DMS153 treated with DMSO at 0.1 percent for 48 hours (cell line): ENCODE measurements around the gene NTRK2.
"Not testable (repeated sequence)": the region's sequence is repeated elsewhere in the genome, so short reads cannot be mapped to it uniquely, and the experiment has no call there.

Experiments used
- DNase-seq: peaks from one replicate; lab custom pipeline; 2025; ENCODE audit not compliant: unreplicated experiment; lab: John Stamatoyannopoulos, UW

Gene NTRK2

GRCh38 chr9:84875193-84875592 is 205.7 kb downstream of the NTRK2 start:
- no peak for DNase-seq

GRCh38 chr9:84879631-84880030 is 210.1 kb downstream of the NTRK2 start:
- no peak for DNase-seq

DNA sequence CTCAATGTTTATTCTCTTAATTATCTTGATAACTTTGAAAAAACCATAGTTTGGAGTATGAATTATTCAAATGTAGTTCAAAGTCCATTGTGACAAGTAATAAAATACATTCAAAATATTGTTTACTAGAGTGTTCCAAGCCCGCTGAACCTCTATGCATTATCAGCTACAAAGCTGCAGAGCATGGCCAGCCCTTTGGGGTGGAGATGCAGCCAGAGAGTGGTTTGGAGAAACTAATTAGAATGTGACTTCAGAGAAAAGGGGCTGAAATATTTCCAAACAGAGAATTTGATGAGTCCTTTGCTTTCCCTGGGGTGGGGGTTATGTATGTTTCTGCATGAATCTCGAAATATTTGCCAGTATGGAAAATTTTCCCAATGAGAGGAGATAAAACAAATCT is 211.3 kb downstream of the NTRK2 start:
- no peak for DNase-seq

DNA sequence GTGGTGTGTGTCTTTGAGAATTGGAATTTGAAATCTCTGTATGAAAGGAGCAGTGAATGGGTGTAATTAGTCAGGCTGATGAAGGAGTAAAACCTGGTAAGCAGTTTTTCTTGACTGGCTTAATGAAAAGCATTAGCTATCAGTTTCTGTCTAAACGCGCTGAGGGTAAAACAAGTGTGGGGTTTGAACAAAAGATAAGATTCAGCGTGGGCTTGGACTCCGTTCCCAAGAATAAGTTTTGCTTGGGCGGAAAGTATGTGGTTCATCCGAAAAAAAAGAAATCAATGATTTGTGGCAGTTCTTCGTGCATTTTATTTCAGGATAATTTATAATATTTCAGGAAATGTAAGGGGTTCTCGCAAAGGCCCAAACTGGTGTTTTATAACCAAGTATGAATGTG is 217.3 kb downstream of the NTRK2 start:
- DNase-seq: no peak

DNA sequence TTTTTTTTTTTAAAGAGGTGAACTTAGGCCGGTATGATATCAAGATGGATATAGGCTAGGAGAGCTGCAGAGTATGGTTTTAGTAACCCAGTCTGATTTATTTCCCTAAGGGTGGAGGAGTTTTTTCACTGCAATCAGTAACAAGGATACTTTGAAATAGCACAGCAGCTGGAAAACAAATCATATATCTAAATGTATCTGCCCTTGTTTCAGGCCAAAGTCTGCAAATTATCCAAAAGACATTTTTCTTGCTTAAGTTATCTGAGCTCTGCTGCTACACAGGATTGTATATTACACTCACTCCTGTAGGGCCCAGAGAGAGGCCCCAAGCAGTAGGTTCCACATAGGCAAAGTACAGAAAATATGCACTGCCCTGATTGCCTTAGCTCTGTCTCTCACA is 222.4 kb downstream of the NTRK2 start:
- DNase-seq: no peak

GRCh38 chr9:84893419-84894128 is 224.0 kb downstream of the NTRK2 start:
- no peak for DNase-seq

DNA sequence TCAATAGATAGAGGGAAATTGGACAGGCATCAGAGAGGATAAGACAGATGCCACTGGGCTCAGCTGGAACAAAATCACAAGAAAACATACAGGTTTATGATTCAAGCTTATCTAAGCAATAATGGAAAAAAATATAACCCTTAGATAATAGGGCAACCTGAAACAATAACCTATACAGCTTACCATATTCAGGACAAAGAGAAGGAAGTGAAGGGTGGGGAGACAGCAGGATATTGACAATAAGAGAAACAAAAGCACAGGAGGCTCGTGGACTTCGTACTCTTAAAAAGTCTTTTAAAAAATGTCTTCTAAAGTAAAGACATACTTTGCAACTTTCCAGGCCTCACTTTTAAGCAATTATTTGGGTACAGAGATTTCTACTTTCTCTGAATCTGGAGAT is 225.3 kb downstream of the NTRK2 start:
- DNase-seq: peak; percentile 31

GRCh38 chr9:84897362-84898094 is 228.0 kb downstream of the NTRK2 start:
- no peak for DNase-seq

GRCh38 chr9:84898188-84898587 is 228.7 kb downstream of the NTRK2 start:
- no peak for DNase-seq

DNA sequence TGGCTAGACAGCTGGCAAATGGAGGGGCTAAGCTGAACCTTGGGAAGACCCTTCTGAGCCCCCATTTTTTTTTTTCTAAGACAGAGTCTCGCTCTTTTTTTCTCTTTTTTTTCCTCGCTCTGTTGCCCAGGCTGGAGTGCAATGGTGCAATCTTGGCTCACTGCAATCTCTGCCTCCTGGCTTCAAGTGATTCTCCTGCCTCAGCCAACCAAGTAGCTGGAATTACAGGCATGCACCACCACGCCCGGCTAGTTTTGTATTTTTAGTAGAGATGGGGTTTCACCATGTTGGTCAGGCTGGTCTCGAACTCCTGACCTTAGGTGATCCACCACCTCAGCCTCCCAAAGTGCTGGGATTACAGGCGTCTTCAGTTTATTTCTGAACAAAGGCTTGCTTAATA is 229.1 kb downstream of the NTRK2 start:
- DNase-seq: not testable (repeated sequence)

DNA sequence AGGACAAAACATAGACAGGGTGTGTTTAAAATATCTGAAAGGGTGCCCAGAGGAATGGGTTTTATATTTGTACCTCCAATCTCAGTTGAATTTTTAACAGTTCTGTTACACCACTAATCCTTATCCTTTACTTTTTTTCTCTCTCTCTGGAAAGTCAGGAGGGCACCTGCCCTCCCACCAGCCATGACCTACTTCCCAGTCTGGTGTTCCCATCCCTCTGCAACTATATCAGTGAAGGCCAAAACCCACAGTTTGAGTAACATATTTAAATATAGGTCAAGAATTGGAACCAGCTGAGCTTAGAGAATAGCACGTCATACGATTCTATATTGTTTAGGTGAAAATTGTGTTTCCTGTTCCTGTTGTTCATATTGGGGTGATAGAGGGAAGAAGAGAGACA is 229.8 kb downstream of the NTRK2 start:
- DNase-seq: no peak

GRCh38 chr9:84900421-84900820 is 230.9 kb downstream of the NTRK2 start:
- no peak for DNase-seq

DNA sequence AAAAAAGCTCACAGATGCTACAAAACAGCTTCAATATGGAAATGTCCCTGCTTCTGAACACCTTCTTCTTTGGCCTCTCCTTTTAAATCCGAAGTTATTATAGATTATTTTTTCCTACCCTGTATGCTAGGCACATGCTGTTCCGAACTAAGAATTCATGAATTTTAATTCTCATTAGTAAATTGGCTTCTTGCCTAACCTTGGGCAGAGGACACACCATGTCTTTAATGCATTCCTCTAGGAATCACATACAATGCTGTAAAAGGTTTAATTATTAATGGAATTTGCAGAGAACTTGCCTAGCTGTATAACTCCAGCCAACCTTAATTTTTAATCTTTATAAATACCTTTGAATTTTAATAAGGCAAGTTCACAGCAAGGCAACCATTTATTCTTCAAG is 234.4 kb downstream of the NTRK2 start:
- no peak for DNase-seq

GRCh38 chr9:84916769-84917168 is 247.2 kb downstream of the NTRK2 start:
- no peak for DNase-seq

DNA sequence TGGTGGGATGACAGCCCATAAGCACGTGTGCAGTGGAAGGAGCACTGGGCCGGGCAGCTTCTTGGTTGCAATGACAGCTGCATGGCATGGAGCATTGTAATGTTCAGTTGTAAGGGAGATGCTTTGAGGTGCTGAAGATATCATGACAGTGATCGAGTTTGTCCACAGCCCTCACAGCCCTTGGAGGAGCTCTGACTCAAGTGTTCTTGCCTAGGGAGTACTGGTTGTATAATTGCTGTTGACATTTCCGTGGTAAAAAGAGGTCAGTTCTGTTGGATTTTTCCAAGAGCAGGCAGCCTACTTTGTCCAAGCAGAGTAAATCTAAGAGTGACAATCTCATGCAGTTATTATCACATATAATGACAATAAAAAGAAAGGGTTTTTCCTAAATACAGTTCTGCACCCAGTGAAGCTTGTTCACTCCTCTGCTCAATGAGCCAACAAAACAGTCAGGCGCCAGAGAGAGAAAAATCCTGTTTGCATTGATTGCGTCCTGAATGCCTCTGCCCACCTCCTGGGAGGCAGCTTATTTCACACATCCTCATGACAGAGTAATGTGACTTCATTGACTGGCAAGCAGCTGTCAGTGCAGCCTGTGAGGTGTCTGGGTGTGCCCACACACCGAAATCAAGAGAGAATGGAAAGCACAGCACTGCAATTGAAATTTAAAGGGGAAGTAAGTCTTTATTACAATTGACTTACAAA is 248.0 kb downstream of the NTRK2 start:
- DNase-seq: peak; percentile 77

GRCh38 chr9:84919440-84919839 is 249.9 kb downstream of the NTRK2 start:
- DNase-seq: no peak

- no peak for DNase-seq
Measured at GRCh38 chr9:84921175-84921574, 251.6 kb downstream of the NTRK2 start.

GRCh38 chr9:84922051-84922450 is 252.5 kb downstream of the NTRK2 start:
- no peak for DNase-seq

DNA sequence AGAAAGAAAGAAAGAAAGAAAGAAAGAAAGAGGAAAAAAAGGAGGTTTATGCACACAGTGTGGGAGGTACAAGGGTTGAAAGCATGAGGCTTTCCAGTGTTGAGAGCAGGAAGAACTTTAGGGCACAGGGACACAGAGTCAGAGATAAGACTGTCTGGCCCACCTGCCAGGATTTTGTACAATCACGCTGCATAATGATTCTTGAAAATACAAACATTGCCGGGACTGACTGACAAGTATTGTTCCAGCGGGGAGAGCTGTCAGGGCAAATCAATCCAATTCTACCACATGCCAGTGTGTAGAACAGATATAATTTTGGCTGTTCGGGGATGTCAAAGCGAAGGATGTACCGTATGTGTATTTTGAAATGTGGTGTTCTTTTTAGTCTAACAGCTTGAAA is 254.7 kb downstream of the NTRK2 start:
- no peak for DNase-seq

GRCh38 chr9:84925225-84925872 is 255.8 kb downstream of the NTRK2 start:
- no peak for DNase-seq

DNA sequence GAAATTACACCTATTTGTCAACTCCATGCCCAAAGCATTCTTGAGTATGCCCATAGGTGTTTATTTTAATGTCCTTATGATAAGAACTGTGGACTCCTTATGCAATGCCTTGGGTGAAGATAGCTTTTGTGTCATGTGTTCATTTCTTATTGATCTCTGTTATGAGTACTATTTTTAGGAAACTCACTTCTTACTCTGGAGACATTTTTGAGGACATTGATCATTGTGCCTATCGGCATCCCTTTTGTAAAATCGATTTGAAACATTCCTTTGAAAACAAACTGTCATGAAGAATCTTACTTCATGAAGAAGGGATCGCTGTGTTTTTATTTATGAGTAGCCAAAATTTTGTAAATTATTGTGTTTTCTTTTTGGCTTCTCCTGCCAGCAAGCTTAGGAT is 257.3 kb downstream of the NTRK2 start:
- DNase-seq: no peak

DNA sequence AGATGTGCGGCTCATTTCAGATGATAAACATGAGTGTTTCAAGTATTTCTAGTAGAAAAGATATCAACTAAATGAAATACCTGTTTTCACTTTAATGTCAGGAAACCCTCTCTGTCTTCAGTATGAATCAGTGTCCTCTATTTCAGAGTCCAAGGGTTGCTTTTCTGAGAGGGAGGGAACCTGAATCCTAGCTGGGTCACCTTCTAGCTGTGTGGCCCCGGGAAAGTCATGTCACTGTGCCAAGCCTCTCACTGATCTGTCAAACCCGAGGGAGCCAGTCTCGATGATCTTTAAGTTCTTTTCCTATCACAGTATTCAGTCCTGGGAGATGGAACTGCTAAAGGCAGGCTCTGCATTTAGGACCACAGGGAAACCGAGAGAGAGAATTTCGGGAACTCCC is 258.9 kb downstream of the NTRK2 start:
- DNase-seq: no peak
